ENCODE measurements around the gene SLC27A5. TPM values are rescaled to one million over a fixed set of nuclear protein-coding genes. Genes with fewer than 3 reads are reported as not detected.

SLC27A5 gene
- total and polyA plus RNA-seq, 2 of the 4 experiments (the other 2 are of a cell fraction) = 7.7 to 11.2 TPM

DNA sequence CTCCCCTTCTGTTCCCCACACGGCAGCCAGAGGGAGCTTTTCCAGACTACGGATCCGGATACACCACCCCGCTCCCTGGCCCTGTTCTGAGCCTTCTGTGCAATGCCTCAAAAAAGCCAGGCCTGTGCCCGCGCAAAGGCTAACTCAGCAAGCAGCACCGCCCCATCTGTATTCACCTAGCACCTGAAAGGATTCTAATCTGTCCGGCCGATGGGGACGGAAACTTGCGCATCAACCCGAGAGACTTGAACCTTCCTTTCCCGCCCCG, 7.2 kb upstream of the SLC27A5 start (continued):
- TF ChIP-seq BHLHE40 (IDR thresholded peaks at IDR 0.05; ENCODE audit: low read depth, low read length) = no peak
- TF ChIP-seq MXI1 (IDR thresholded peaks at IDR 0.05; ENCODE audit: borderline replicate concordance, low read depth, low read length) = no peak
- no peak for TF ChIP-seq RFX5 (IDR thresholded peaks at IDR 0.05; ENCODE audit: low read depth, low read length)
- TF ChIP-seq POLR2A (IDR thresholded peaks at IDR 0.05; ENCODE audit: low read depth, low read length) = no peak
- TF ChIP-seq MAFK (IDR thresholded peaks at IDR 0.05; ENCODE audit: low read depth, low read length) = no peak
- TF ChIP-seq, protein P1, sequence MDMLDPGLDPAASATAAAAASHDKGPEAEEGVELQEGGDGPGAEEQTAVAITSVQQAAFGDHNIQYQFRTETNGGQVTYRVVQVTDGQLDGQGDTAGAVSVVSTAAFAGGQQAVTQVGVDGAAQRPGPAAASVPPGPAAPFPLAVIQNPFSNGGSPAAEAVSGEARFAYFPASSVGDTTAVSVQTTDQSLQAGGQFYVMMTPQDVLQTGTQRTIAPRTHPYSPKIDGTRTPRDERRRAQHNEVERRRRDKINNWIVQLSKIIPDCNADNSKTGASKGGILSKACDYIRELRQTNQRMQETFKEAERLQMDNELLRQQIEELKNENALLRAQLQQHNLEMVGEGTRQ (IDR thresholded peaks at IDR 0.05; ENCODE audit: low read depth, low read length) = no peak
